Measurements from ENCODE around the gene TULP3.

The TULP3 gene

GRCh38 chr12:2936301-2936700, 45.6 kb downstream of the TULP3 start:
- TF ChIP-seq GATA2 (IDR thresholded peaks at IDR 0.05; ENCODE audit: low read depth, low read length) (no peak), GATA3 (IDR thresholded peaks at IDR 0.05; ENCODE audit: low read depth, low read length) (no peak)

DNA sequence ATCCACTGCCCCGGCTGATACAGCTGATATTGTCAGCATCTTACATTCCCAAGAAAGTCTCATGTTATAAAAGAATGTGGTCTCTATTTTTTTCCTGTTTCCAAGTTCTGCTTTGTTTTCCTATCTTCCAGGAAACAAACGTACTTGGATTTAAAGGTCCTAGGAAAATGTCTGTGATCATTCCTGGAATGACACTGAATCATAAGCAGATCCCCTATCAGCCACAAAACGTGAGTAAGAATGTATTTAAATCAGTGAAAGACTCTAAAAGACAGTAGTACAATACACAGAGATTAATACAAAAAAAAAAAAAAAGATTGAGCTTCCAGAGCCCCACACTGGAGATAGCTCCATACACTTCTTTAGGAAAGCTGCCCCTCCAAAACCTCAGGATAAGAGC, 46.8 kb downstream of the TULP3 start:
- no peak for TF ChIP-seq GATA3 (IDR thresholded peaks at IDR 0.05; ENCODE audit: low read depth, low read length)
- no peak for TF ChIP-seq GATA2 (IDR thresholded peaks at IDR 0.05; ENCODE audit: low read depth, low read length)

GRCh38 chr12:2939191-2939590, 48.5 kb downstream of the TULP3 start:
- TF ChIP-seq GATA3 (IDR thresholded peaks at IDR 0.05; ENCODE audit: low read depth, low read length) (no peak), GATA2 (IDR thresholded peaks at IDR 0.05; ENCODE audit: low read depth, low read length) (no peak)

DNA sequence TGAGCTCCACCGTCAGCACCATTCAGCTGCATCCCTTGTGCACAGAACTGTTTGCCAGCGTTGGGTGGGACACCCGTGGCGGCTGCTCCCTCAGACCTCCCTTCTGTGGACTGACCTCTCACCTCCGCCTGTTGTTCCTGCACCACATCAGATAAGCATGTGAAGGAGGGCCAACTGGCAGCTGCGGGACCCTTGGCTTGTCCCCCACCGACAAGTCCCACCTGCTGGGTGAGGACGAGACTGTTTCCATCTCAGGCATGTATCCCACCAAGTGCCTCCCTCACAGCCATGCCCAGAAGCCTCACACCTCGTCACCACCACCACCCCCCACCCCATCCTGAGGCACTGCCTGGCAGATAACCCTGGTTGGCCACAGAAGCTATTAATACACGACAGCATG, 49.9 kb downstream of the TULP3 start:
- no peak for TF ChIP-seq GATA3 (IDR thresholded peaks at IDR 0.05; ENCODE audit: low read depth, low read length)
- no peak for TF ChIP-seq GATA2 (IDR thresholded peaks at IDR 0.05; ENCODE audit: low read depth, low read length)

- TF ChIP-seq GATA2 (IDR thresholded peaks at IDR 0.05; ENCODE audit: low read depth, low read length) (no peak), GATA3 (IDR thresholded peaks at IDR 0.05; ENCODE audit: low read depth, low read length) (no peak)
These were observed 50.8 kb downstream of the TULP3 start for GRCh38 chr12:2941524-2941923.

GRCh38 chr12:2944401-2945047, 53.8 kb downstream of the TULP3 start:
- TF ChIP-seq GATA2 (IDR thresholded peaks at IDR 0.05; ENCODE audit: low read depth, low read length) (no peak), GATA3 (IDR thresholded peaks at IDR 0.05; ENCODE audit: low read depth, low read length) (no peak)

DNA sequence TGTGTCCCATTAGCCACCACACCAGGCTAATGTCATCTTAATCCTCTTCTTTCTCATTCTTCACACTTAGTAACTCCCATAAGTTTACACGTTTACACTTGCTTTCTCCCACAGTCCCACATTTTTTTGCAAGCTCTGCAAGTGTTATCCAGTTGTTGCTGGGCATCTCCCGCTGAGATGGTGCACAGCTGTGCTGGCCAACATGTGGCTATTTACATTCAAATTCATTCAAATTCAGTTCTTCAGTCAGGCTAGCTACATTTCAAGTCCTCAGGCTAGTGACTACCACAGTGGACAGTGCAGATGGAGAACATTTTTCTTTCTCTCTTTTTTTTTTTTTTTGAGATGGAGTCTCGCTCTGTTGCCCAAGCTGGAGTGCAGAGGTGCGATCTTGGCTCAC, 58.7 kb downstream of the TULP3 start:
- TF ChIP-seq GATA2 (IDR thresholded peaks at IDR 0.05; ENCODE audit: low read depth, low read length), result no peak
- no peak for TF ChIP-seq GATA3 (IDR thresholded peaks at IDR 0.05; ENCODE audit: low read depth, low read length)

- no peak for TF ChIP-seq GATA2 (IDR thresholded peaks at IDR 0.05; ENCODE audit: low read depth, low read length)
- no peak for TF ChIP-seq GATA3 (IDR thresholded peaks at IDR 0.05; ENCODE audit: low read depth, low read length)
These were observed 65.2 kb downstream of the TULP3 start for GRCh38 chr12:2955888-2956287.

DNA sequence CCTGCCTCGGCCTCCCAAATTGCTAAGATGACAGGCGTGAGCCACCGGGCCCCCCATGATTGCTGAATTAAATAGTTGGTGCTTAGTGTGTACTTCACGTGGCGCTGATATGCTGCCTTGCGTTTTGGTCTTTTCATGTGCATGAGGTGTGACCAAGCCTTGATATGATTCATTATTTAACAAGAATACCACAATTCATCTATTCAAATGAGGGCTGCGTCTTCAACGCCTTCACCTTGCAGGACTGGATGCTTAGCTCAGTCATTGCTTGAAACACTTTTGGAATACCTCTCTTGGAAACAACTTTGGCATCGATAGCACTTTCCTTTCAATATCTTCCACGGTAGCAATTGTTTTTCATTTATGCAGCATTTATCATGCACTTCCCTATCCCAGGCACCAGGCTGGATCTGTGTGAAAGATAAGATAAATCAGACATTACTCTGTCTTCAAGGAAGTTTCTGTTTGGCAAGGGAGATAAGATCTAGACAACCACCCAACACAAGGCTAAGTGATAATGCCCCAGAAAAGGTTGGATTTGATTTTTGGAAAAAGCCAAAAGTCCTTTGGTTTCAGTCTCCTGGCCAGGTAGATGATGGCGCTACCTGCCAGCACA, 67.2 kb downstream of the TULP3 start:
- TF ChIP-seq GATA2 (IDR thresholded peaks at IDR 0.05; ENCODE audit: low read depth, low read length) (peak; percentile 65; the same call in 1 of the 2 replicates), GATA3 (IDR thresholded peaks at IDR 0.05; ENCODE audit: low read depth, low read length) (peak; percentile 36; the same call in 1 of the 2 replicates)

DNA sequence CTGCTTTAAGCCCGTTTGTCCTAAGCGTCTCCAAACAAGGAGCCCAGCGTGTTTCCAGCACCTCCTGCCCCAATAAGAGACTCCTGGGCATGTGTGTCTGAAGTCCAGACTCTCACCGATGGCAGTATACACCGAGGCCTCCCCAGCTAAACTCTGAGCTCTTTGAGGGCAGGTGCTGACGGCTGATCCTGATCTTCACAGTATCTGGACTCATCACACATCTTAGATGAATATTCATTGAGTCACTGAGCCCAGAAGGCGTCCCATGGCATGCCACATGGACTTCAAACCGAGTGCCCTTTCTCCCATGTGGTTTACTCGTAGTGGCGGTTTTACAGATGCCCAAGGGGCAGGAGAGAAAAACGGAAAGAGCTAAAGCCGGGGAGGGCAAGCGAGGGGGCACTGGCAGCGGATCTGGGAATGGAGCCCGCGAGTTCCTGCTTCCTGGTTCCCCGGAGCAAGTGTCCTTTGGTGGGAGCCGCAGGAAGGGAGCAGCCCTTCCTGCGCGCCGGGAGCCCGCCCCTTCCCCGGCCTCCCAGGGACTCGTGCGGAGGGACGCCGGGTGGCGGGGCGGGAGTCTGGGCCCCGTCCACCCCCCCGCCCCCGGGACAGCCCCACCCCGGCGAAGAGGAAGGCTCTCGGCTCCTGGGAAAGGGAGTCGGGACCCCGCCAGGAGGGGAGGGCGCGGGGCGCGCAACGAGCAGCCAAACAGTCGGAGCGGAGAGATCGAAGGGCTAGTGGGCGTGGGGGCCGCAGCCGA, 67.9 kb downstream of the TULP3 start:
- TF ChIP-seq GATA2 (IDR thresholded peaks at IDR 0.05; ENCODE audit: low read depth, low read length) (0 out of 2 replicates have a peak, but pooled peaks have one; percentile 0), GATA3 (IDR thresholded peaks at IDR 0.05; ENCODE audit: low read depth, low read length) (no peak)

DNA sequence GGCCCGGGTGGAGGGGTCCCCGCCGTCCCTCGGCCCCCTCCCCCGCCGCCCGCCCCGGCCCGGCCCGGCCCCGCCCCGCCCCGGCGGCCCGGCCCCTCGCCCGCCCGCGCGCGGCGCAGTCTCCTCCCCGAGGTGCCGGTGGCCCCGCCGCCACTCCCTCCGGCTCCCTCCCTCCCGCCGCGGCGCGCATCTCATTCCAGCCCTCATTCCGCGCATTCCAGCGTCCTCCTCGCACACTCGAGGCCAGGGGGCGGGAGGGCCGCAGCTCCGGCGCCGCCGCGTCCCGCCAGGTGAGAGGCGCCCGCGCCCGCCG, 68.5 kb downstream of the TULP3 start, which contains the start of gene TEAD4:
TEAD4 (plus strand) TSS at position 206 of the 313 bp plus-strand sequence.
- TF ChIP-seq GATA2 (IDR thresholded peaks at IDR 0.05; ENCODE audit: low read depth, low read length) (no peak), GATA3 (IDR thresholded peaks at IDR 0.05; ENCODE audit: low read depth, low read length) (no peak)

GRCh38 chr12:2959505-2960389, 69.1 kb downstream of the TULP3 start:
- TF ChIP-seq GATA2 (IDR thresholded peaks at IDR 0.05; ENCODE audit: low read depth, low read length) (no peak), GATA3 (IDR thresholded peaks at IDR 0.05; ENCODE audit: low read depth, low read length) (no peak)

DNA sequence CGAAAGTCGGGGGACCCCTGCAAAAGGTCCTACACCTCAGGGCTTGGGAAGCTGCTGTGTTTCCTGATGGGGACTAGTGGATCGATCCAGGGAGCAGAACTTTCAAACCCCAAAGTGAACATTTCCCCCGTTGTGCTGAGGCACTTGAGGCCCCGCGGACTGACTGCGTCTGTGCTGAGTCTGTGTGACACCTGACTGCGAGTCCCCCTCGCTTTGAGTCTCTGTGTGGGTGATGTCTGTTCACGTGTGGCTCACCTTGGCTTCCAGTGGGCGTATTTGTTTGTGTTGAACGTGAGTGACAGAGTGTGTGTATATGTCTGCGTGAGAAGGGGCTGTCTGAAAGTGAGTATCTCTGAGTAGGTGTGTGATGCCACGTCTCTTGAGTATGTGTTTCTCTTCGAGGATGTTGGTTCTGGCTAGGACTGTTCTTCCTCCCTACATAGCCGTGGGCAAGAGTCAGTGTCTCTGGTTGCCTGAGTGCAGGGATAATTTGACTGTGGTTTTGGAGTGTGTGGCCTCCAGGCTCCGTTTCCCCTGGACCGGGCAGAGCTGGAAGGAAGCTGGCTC, 69.8 kb downstream of the TULP3 start:
- TF ChIP-seq GATA3 (IDR thresholded peaks at IDR 0.05; ENCODE audit: low read depth, low read length), result no peak
- no peak for TF ChIP-seq GATA2 (IDR thresholded peaks at IDR 0.05; ENCODE audit: low read depth, low read length)
